K562 (cell line): Measurements from ENCODE around the gene PLXNB1. TPM values are rescaled to one million over a fixed set of nuclear protein-coding genes. Genes with fewer than 3 reads are reported as not detected.

Experiments
- ATAC-seq: fragments of 200-7000 bp; cut with Tn5 transposase; 3 replicates; pipeline ENCODE4 v1.9.1; 2020; ENCODE audit warnings: moderate library complexity
- BruUV-seq: library from RNA; stranded (reverse); fragments of 400-500 nt; replicated peaks from 2 replicates; lab custom pipeline; 2021; lab: Mats Ljungman, UMichigan
- CTCF ChIA-PET: fragments of 300-600 bp; formaldehyde crosslinking; extraction: SDS; loops from one replicate; lab custom pipeline; 2021; ENCODE audit warnings: low intra/inter-chr PET ratio; lab: Yijun Ruan, JAX
- POLR2A ChIA-PET: fragments of 300-600, 350-650 bp; sonication (Branson Sonifier 250); formaldehyde crosslinking; extraction: SDS; loops from one replicate; lab custom pipeline; 2021; ENCODE audit warnings: antibody characterized with exemption, inconsistent platforms; lab: Yijun Ruan, JAX
- DNase-seq, 4 experiments: peaks; one replicate each; pipeline versions ENCODE4 v3.0.0 to v3.0.0-alpha.2; 2011 to 2018; ENCODE audit warnings: low spot score in 3 of 4, mixed read lengths in 3 of 4; ENCODE audit errors: extremely low read depth in 1 of 4
- FAIRE-seq: peaks from 2 replicates; lab custom pipeline; 2011; peaks lifted over from hg19 to GRCh38; lab: Jason Lieb, UNC
- H2AFZ ChIP-seq: 2 replicates; pipeline ENCODE4 v1.6.0; 2011; ENCODE audit warnings: low read depth, low read length, control low read depth, inconsistent platforms
- H3K27ac ChIP-seq: fragments of 200-600 bp; 3 replicates; pipeline ENCODE4 v1.8.0; 2011; ENCODE audit warnings: low read depth, mild to moderate bottlenecking, control low read depth, inconsistent platforms, low read length, moderate library complexity, mixed read lengths; ENCODE audit errors: extremely low read depth
- H3K27me3 ChIP-seq, 2 experiments: fragments of 300-600 bp in 1 of 2; 2 replicates in 1 of 2; 3 replicates in 1 of 2; pipeline versions ENCODE4 v1.6.0 to v1.8.0; 2011; ENCODE audit warnings: inconsistent platforms in 2 of 2, low read length in 2 of 2, mild to moderate bottlenecking in 1 of 2, mixed read lengths in 1 of 2, moderate library complexity in 1 of 2; ENCODE audit not compliant: control insufficient read depth in 2 of 2, insufficient read depth in 2 of 2
- H3K36me3 ChIP-seq: fragments of 300-600 bp; 3 replicates; pipeline ENCODE4 v1.8.0; 2011; ENCODE audit warnings: mild to moderate bottlenecking, low read length, inconsistent platforms; ENCODE audit not compliant: control insufficient read depth, insufficient read depth
- H3K4me1 ChIP-seq, 2 experiments: fragments of 200-600 bp in 1 of 2; replicated peaks in 1 of 2; 2 replicates in 1 of 2; 3 replicates in 1 of 2; pipeline versions ENCODE4 v1.5.1 to v1.8.0; 2011; ENCODE audit warnings: inconsistent platforms in 2 of 2, low read length in 2 of 2, mild to moderate bottlenecking in 1 of 2, mixed read lengths in 1 of 2, moderate library complexity in 1 of 2; ENCODE audit not compliant: control insufficient read depth in 2 of 2, insufficient read depth in 2 of 2
- H3K4me2 ChIP-seq: 2 replicates; pipeline ENCODE4 v1.6.1; 2011; ENCODE audit warnings: low read length, control low read depth, inconsistent platforms, mixed read lengths; ENCODE audit not compliant: insufficient read depth
- H3K4me3 ChIP-seq: fragments of 200-600 bp; sonication (generic), shearing (Covaris generic); 2 replicates; pipeline ENCODE4 v1.5.1; 2016; ENCODE audit warnings: control low read depth, inconsistent platforms
- H3K79me2 ChIP-seq: fragments of 200-600 bp; 3 replicates; pipeline ENCODE4 v1.8.0; 2011; ENCODE audit warnings: low read length, inconsistent platforms; ENCODE audit not compliant: control insufficient read depth, insufficient read depth
- H3K9ac ChIP-seq, 2 experiments: 2 replicates each; pipeline versions ENCODE4 v1.6.0 to v1.6.1; 2011; ENCODE audit warnings: low read depth in 2 of 2, low read length in 2 of 2, control low read depth in 1 of 2, inconsistent platforms in 1 of 2, mild to moderate bottlenecking in 1 of 2, mixed read lengths in 1 of 2; ENCODE audit not compliant: insufficient read depth in 1 of 2
- H3K9me1 ChIP-seq: one replicate; pipeline ENCODE4 v1.6.0; 2011; ENCODE audit warnings: inconsistent platforms, mild to moderate bottlenecking, low read length, moderate library complexity; ENCODE audit not compliant: control insufficient read depth, insufficient read depth
- H3K9me3 ChIP-seq: replicated peaks from 2 replicates; pipeline ENCODE4 v1.5.1; 2011; ENCODE audit warnings: low read depth, low read length, inconsistent platforms; ENCODE audit not compliant: control insufficient read depth, insufficient read depth
- H4K20me1 ChIP-seq: replicated peaks from 2 replicates; pipeline ENCODE4 v1.6.1; 2011; ENCODE audit warnings: low read length, inconsistent platforms, mixed read lengths; ENCODE audit not compliant: control insufficient read depth, insufficient read depth
- CAMTA2 ChIP-seq: fragments of 250-450 bp; sonication (Bioruptor Pico); conservative IDR thresholded peaks from 2 replicates; pipeline ENCODE4 v1.5.1; 2022
- ESRRA ChIP-seq: fragments of 450-650 bp; IDR thresholded peaks from 2 replicates; pipeline ENCODE4 v1.6.1; 2014; ENCODE audit warnings: low read depth, mild to moderate bottlenecking, moderate library complexity, borderline replicate concordance
- GTF2F1 ChIP-seq: IDR thresholded peaks from 2 replicates; pipeline ENCODE4 v1.6.1; 2011; ENCODE audit warnings: low read depth, low read length, improper control_type of control experiment
- HDAC3 ChIP-seq: fragments of 450-650 bp; IDR thresholded peaks from 2 replicates; pipeline ENCODE4 v1.6.1; 2018; ENCODE audit warnings: borderline replicate concordance, mild to moderate bottlenecking, moderate library complexity; ENCODE audit not compliant: partially characterized antibody
- NEUROD1 ChIP-seq: fragments of 150-350 bp; IDR thresholded peaks from 2 replicates; pipeline ENCODE4 v1.6.1; 2014; ENCODE audit warnings: borderline replicate concordance, low read length, low read depth; ENCODE audit not compliant: partially characterized antibody
- RBM14 ChIP-seq: fragments of 200-400 bp; formaldehyde crosslinking; IDR thresholded peaks from 2 replicates; pipeline ENCODE4 v1.6.1; 2018; ENCODE audit warnings: low read depth, mild to moderate bottlenecking, low read length, moderate library complexity, borderline replicate concordance; ENCODE audit not compliant: insufficient read depth
- RBM39 ChIP-seq: fragments of 200-400 bp; formaldehyde crosslinking; optimal IDR thresholded peaks from 2 replicates; pipeline ENCODE3; 2018; ENCODE audit warnings: low read depth, low read length
- ZNF121 ChIP-seq: sonication (generic); formaldehyde crosslinking; conservative IDR thresholded peaks from 2 replicates; pipeline ENCODE4 v1.8.0; 2022; ENCODE audit warnings: missing genetic modification reagents
- ZNF431 ChIP-seq: sonication (generic); formaldehyde crosslinking; IDR thresholded peaks from 2 replicates; pipeline ENCODE4 v1.8.0; 2022; ENCODE audit warnings: mild to moderate bottlenecking, missing genetic modification reagents
- WGBS: fragments of 100-300 bp; shearing (Covaris generic); methylation state at CpG from one replicate; pipeline ENCODE4 v1.1.6; 2016; ENCODE audit warnings: low coverage, mixed read lengths; ENCODE audit not compliant: insufficient coverage; ENCODE audit errors: missing lambda C conversion rate; 5-methylcytosine and 5-hydroxymethylcytosine counted together
- in situ Hi-C: fragments of 300-500 bp; cut with MboI; formaldehyde crosslinking; loops from 4 replicates; pipeline ENCODE4 v1.15.0; 2018; ENCODE audit warnings: inconsistent platforms, mixed read lengths
- intact Hi-C: fragments of 100-400 bp; cut with micrococcal nuclease; formaldehyde crosslinking; loops from 2 replicates; pipeline ENCODE4 v1.14.2; 2022
- polyA plus RNA-seq, 8 experiments: library from polyadenylated mRNA; depleted of rRNA in 4 of 8; stranded (reverse) in 5 of 8; unstranded in 3 of 8; fragments of >200 nt; fragmentation: Nextera tagmentation in 2 of 8; fragmentation: Illumina TruSeq in 1 of 8; extraction: Ambion mirVana in 2 of 8; extraction: Trizol in 1 of 8; gene quantifications; 2 replicates each; pipeline versions ENCODE4 v1.2.1 to v1.2.3, GENCODE V29; 2011 to 2014; ENCODE audit warnings: inconsistent platforms in 1 of 8, missing spikeins in 1 of 8
- total RNA-seq, 7 experiments: library from RNA; depleted of rRNA in 6 of 7; stranded (reverse); fragments of >200 nt in 6 of 7; fragmentation: Illumina TruSeq in 2 of 7; extraction: Trizol in 2 of 7; gene quantifications; 2 replicates each; pipeline versions ENCODE4 v1.2.1 to v1.2.3, GENCODE V29; 2011 to 2021; ENCODE audit warnings: low replicate concordance in 1 of 7
- TF ChIP-seq, protein P1 (sequence below), 3 experiments: fragments of 200-800 bp in 1 of 3; fragments of 250-450 bp in 1 of 3; fragments of 450-650 bp in 1 of 3; sonication (Bioruptor Pico) in 1 of 3; sonication (Bioruptor generic) in 1 of 3; formaldehyde crosslinking in 1 of 3; IDR thresholded peaks; 2 replicates each; pipeline versions ENCODE4 v1.6.1 to v1.8.0; 2016 to 2022; ENCODE audit warnings: mild to moderate bottlenecking in 2 of 3, missing genetic modification characterization in 2 of 3, missing compliant biosample characterization in 1 of 3, moderate library complexity in 1 of 3
- TF ChIP-seq, protein P2 (sequence below): IDR thresholded peaks from 3 replicates; pipeline ENCODE4 v1.6.1; 2011; ENCODE audit warnings: borderline replicate concordance, mild to moderate bottlenecking; ENCODE audit not compliant: insufficient read length, insufficient read depth
- TF ChIP-seq, protein P3 (sequence below): fragments of 450-650 bp; formaldehyde crosslinking; IDR thresholded peaks from 2 replicates; pipeline ENCODE4 v1.4.0; 2020; ENCODE audit warnings: mild to moderate bottlenecking, moderate library complexity
- TF ChIP-seq, protein P4 (sequence below): sonication (generic); formaldehyde crosslinking; IDR thresholded peaks from 2 replicates; pipeline ENCODE4 v1.8.0; 2023; ENCODE audit warnings: mild to moderate bottlenecking, missing genetic modification reagents

PLXNB1 gene
- total and polyA plus RNA-seq, 9 of the 15 experiments (the other 6 are each of a cell fraction or from before 2014, with no cell fraction given), result 0.17 to 17.4 (median 6.0) TPM

DNA sequence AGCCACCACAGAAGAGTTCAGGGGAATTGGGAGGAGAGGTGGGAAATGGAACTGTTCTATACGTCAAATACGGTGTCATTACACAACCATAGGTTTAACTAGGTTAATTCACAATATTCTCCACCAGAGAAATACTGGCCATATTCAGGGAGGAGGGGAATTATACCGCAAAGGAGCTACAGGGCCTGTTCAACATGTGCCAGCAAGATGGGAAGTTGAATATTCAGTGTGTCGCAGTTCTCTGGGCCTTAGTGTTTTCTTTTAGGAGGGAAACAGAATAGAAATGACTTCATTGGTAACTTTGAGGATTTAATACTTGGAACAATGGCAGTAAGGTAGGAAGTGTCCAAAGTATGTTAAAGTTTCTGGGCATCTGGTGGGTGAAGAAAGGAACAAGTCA is 75.9 kb downstream of the PLXNB1 start:
- Histone ChIP-seq H3K9ac (no peak overlapping the region), H4K20me1 (no peaks in the 10 kb centered on the region), H3K79me2 (no peaks in the 10 kb centered on the region), H3K4me1 (no peaks in the 10 kb centered on the region), H3K9me1 (no peaks in the 10 kb centered on the region), H3K27me3 (peaks cover 3 to 13% of the 10 kb centered on the region in 2 experiments; a peak in 3 of 5 replicates), H2AFZ (no peak overlapping the region), H3K9me3 (no peaks in the 10 kb centered on the region), H3K27ac (no peak overlapping the region), H3K36me3 (no peaks in the 10 kb centered on the region), H3K4me3 (no peak overlapping the region), H3K4me2 (no peak overlapping the region)
- TF ChIP-seq, protein P1, sequence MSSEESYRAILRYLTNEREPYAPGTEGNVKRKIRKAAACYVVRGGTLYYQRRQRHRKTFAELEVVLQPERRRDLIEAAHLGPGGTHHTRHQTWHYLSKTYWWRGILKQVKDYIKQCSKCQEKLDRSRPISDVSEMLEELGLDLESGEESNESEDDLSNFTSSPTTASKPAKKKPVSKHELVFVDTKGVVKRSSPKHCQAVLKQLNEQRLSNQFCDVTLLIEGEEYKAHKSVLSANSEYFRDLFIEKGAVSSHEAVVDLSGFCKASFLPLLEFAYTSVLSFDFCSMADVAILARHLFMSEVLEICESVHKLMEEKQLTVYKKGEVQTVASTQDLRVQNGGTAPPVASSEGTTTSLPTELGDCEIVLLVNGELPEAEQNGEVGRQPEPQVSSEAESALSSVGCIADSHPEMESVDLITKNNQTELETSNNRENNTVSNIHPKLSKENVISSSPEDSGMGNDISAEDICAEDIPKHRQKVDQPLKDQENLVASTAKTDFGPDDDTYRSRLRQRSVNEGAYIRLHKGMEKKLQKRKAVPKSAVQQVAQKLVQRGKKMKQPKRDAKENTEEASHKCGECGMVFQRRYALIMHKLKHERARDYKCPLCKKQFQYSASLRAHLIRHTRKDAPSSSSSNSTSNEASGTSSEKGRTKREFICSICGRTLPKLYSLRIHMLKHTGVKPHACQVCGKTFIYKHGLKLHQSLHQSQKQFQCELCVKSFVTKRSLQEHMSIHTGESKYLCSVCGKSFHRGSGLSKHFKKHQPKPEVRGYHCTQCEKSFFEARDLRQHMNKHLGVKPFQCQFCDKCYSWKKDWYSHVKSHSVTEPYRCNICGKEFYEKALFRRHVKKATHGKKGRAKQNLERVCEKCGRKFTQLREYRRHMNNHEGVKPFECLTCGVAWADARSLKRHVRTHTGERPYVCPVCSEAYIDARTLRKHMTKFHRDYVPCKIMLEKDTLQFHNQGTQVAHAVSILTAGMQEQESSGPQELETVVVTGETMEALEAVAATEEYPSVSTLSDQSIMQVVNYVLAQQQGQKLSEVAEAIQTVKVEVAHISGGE (CRISPR knock-in tag; IDR thresholded peaks at IDR 0.05), result no peak
- no peak for TF ChIP-seq ZNF121 (CRISPR knock-in tag)
- TF ChIP-seq CAMTA2 (CRISPR knock-in tag), result no peak
- TF ChIP-seq NEUROD1, result no peak
- TF ChIP-seq, protein P2, sequence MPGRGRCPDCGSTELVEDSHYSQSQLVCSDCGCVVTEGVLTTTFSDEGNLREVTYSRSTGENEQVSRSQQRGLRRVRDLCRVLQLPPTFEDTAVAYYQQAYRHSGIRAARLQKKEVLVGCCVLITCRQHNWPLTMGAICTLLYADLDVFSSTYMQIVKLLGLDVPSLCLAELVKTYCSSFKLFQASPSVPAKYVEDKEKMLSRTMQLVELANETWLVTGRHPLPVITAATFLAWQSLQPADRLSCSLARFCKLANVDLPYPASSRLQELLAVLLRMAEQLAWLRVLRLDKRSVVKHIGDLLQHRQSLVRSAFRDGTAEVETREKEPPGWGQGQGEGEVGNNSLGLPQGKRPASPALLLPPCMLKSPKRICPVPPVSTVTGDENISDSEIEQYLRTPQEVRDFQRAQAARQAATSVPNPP, result no peak
- TF ChIP-seq ZNF431 (CRISPR knock-in tag), result no peak
- TF ChIP-seq HDAC3, result no peak
- TF ChIP-seq ESRRA, result no peak
- no peak for TF ChIP-seq GTF2F1
- no peak for TF ChIP-seq RBM14
- TF ChIP-seq, protein P3, sequence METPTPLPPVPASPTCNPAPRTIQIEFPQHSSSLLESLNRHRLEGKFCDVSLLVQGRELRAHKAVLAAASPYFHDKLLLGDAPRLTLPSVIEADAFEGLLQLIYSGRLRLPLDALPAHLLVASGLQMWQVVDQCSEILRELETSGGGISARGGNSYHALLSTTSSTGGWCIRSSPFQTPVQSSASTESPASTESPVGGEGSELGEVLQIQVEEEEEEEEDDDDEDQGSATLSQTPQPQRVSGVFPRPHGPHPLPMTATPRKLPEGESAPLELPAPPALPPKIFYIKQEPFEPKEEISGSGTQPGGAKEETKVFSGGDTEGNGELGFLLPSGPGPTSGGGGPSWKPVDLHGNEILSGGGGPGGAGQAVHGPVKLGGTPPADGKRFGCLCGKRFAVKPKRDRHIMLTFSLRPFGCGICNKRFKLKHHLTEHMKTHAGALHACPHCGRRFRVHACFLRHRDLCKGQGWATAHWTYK (CRISPR knock-in tag), result no peak
- no peak for TF ChIP-seq RBM39
- TF ChIP-seq, protein P4, sequence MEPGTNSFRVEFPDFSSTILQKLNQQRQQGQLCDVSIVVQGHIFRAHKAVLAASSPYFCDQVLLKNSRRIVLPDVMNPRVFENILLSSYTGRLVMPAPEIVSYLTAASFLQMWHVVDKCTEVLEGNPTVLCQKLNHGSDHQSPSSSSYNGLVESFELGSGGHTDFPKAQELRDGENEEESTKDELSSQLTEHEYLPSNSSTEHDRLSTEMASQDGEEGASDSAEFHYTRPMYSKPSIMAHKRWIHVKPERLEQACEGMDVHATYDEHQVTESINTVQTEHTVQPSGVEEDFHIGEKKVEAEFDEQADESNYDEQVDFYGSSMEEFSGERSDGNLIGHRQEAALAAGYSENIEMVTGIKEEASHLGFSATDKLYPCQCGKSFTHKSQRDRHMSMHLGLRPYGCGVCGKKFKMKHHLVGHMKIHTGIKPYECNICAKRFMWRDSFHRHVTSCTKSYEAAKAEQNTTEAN (CRISPR knock-in tag), result no peak
- CTCF ChIA-PET, result no interaction called here
- 3% methylated on average over 4 of the region's 4 CpGs for WGBS
- DNase-seq, result no peak
- POLR2A ChIA-PET, result no interaction called here
- intact Hi-C loops, result no loop called here
- in situ Hi-C loops, result no loop called here
- no peak for FAIRE-seq
- ATAC-seq, result no peak
- no TSS peak for BruUV-seq
